ENCODE measurements around the gene SERF1A.
"Not testable (repeated sequence)": the region's sequence is repeated elsewhere in the genome, so short reads cannot be mapped to it uniquely, and the experiment has no call there.

GRCh38 chr5:70925211-70925562, 24.7 kb downstream of the SERF1A start:
- TF ChIP-seq CTCF, POLR2AphosphoS5, POLR2A (IDR thresholded peaks at IDR 0.05): not testable (repeated sequence)
